Upper lobe of right lung (tissue), 1 donor: ENCODE measurements around the gene ARFIP1. TPM values are rescaled to one million over a fixed set of nuclear protein-coding genes. Genes with fewer than 3 reads are reported as not detected.

Source experiments
- ATAC-seq: fragments of 200-7000 bp; cut with Tn5 transposase; one replicate; pipeline ENCODE4 v1.9.1; 2020; ENCODE audit warnings: mild to moderate bottlenecking, moderate library complexity
- DNase-seq: peaks from one replicate; pipeline ENCODE4 v3.0.0-alpha.2; 2020
- H3K27ac ChIP-seq: fragments of 200-600 bp; one replicate; pipeline ENCODE4 v1.8.0; 2022
- H3K27me3 ChIP-seq: fragments of 200-600 bp; one replicate; pipeline ENCODE4 v1.8.0; 2022; ENCODE audit warnings: mild to moderate bottlenecking
- H3K36me3 ChIP-seq: fragments of 200-600 bp; one replicate; pipeline ENCODE4 v1.8.0; 2022
- H3K4me1 ChIP-seq: fragments of 200-600 bp; one replicate; pipeline ENCODE4 v1.8.0; 2022
- H3K4me3 ChIP-seq: fragments of 200-600 bp; one replicate; pipeline ENCODE4 v1.8.0; 2022; ENCODE audit warnings: mild to moderate bottlenecking
- H3K9me3 ChIP-seq: fragments of 200-600 bp; one replicate; pipeline ENCODE4 v1.8.0; 2022
- CTCF ChIP-seq: fragments of 200-600 bp; IDR thresholded peaks from one replicate; pipeline ENCODE4 v1.8.0; 2022; ENCODE audit warnings: antibody characterized with exemption
- intact Hi-C: fragments of 100-400 bp; cut with DNase I; formaldehyde crosslinking; loops from one replicate; pipeline ENCODE4 v1.11.0; 2022
- total RNA-seq: library from RNA; stranded (reverse); fragmentation: NEBNext Ultra II Directional; extraction: Animal tissue kit (Norgen Biotek cat#: 25700); gene quantifications from one replicate; pipeline ENCODE4 v1.2.1, GENCODE V29; 2021
- donor health status: DM: no; HTN: yes; CAD: no; lungs with severe emphysema.

The ARFIP1 gene
- total RNA-seq, 1 donor from 2014 or later = 29.3 TPM

GRCh38 chr4:152957437-152958171 lies 177.8 kb downstream of the ARFIP1 start:
- DNase-seq (peak; percentile 77), ATAC-seq (peak; percentile 82)
- peak; percentile 31 for TF ChIP-seq CTCF
- Histone ChIP-seq H3K4me3 (no peak overlapping the region), H3K27me3 (no peaks in the 10 kb centered on the region), H3K4me1 (peaks cover 35% of the 10 kb centered on the region), H3K9me3 (no peaks in the 10 kb centered on the region), H3K36me3 (peaks cover 9% of the 10 kb centered on the region), H3K27ac (peak overlapping the region; percentile 59)
- intact Hi-C loops = no loop called here

GRCh38 chr4:152959080-152959479 lies 179.3 kb downstream of the ARFIP1 start:
- H3K4me3 ChIP-seq = no peak overlapping the region
- intact Hi-C loops = no loop called here
- peaks cover 6% of the 10 kb centered on the region for H3K36me3 ChIP-seq
- ATAC-seq (peak; percentile 31), DNase-seq (no peak)
- H3K27me3 ChIP-seq = no peaks in the 10 kb centered on the region
- peaks cover 35% of the 10 kb centered on the region for H3K4me1 ChIP-seq
- TF ChIP-seq CTCF = no peak
- no peak overlapping the region for H3K27ac ChIP-seq
- H3K9me3 ChIP-seq = no peaks in the 10 kb centered on the region

- H3K9me3 ChIP-seq = no peaks in the 10 kb centered on the region
- TF ChIP-seq CTCF = no peak
- H3K36me3 ChIP-seq = peaks cover 9% of the 10 kb centered on the region
- H3K4me1 ChIP-seq = peaks cover 35% of the 10 kb centered on the region
- H3K27ac ChIP-seq = no peak overlapping the region
- no peaks in the 10 kb centered on the region for H3K27me3 ChIP-seq
- intact Hi-C loops = no loop called here
- no peak for ATAC-seq
- DNase-seq = no peak
- no peak overlapping the region for H3K4me3 ChIP-seq
Observed at GRCh38 chr4:152960082-152960481, 180.3 kb downstream of the ARFIP1 start.

- peaks cover 17% of the 10 kb centered on the region for H3K36me3 ChIP-seq
- TF ChIP-seq CTCF = no peak
- H3K27ac ChIP-seq = peak overlapping the region; percentile 65
- peaks cover 28% of the 10 kb centered on the region for H3K4me1 ChIP-seq
- no peaks in the 10 kb centered on the region for H3K9me3 ChIP-seq
- no peak overlapping the region for H3K4me3 ChIP-seq
- intact Hi-C loops = no loop called here
- ATAC-seq (no peak), DNase-seq (no peak)
- H3K27me3 ChIP-seq = no peaks in the 10 kb centered on the region
Observed at GRCh38 chr4:152961014-152961772, 181.4 kb downstream of the ARFIP1 start.

- ATAC-seq (no peak), DNase-seq (no peak)
- no peak for TF ChIP-seq CTCF
- Histone ChIP-seq H3K36me3 (peaks cover 17% of the 10 kb centered on the region), H3K4me1 (peaks cover 23% of the 10 kb centered on the region), H3K27ac (peak overlapping the region; percentile 65), H3K27me3 (no peaks in the 10 kb centered on the region), H3K9me3 (no peaks in the 10 kb centered on the region), H3K4me3 (no peak overlapping the region)
- intact Hi-C loops = no loop called here
Observed at GRCh38 chr4:152961773-152962115, 182.0 kb downstream of the ARFIP1 start.

Other genes starting within 250 kb of the ARFIP1 start
- 47.2 TPM for gene FBXW7, start 243.9 kb upstream of the ARFIP1 start, total RNA-seq
- gene TMEM154, start 100.0 kb upstream of the ARFIP1 start, total RNA-seq = 12.7 TPM
- not detected for gene TIGD4, start 224 bp upstream of the ARFIP1 start, total RNA-seq
- 25.7 TPM for gene FHDC1, start 156.4 kb downstream of the ARFIP1 start, total RNA-seq